Measurements from ENCODE around the gene UBA7. TPM values are rescaled to one million over a fixed set of nuclear protein-coding genes. Genes with fewer than 3 reads are reported as not detected.

UBA7 gene
- total RNA-seq = 42.7 and 44.2 TPM in 2 replicates

GRCh38 chr3:49813497-49814174, at the start of gene UBA7:
Gene UBA7, minus strand, starts transcription at chr3:49813953. Its CDS starts 166 bp downstream, at chr3:49813787.

GRCh38 chr3:49856181-49857005, 42.6 kb upstream of the UBA7 start, which contains the start of gene TRAIP:
Gene TRAIP, minus strand, starts transcription at chr3:49856564. Its CDS starts 111 bp downstream, at chr3:49856453.

GRCh38 chr3:49802719-49803464, 10.9 kb downstream of the UBA7 start, which contains the start of gene INKA1:
Gene INKA1, plus strand, starts transcription at chr3:49803261. Its CDS starts 132 bp downstream, at chr3:49803393.

GRCh38 chr3:49799761-49800160, 14.0 kb downstream of the UBA7 start, which contains the start of gene CDHR4:
Gene CDHR4, minus strand, starts transcription at chr3:49799873. Its CDS starts 61 bp downstream, at chr3:49799812.

GRCh38 chr3:49786357-49787181, 27.2 kb downstream of the UBA7 start, which contains the start of gene IP6K1:
Gene IP6K1, minus strand, starts transcription at chr3:49786542. Its CDS starts 38,502 bp downstream, at chr3:49748040.

Other genes with a start within 250 kb of the UBA7 start
- 86.5 and 87.7 TPM in 2 replicates for gene APEH, start 139.6 kb downstream of the UBA7 start, total RNA-seq
- gene MST1, start 124.5 kb downstream of the UBA7 start, total RNA-seq = 1.1 and 4.0 TPM in 2 replicates
- 17.2 and 37.1 TPM in 2 replicates for gene RNF123, start 124.4 kb downstream of the UBA7 start, total RNA-seq
- not detected in 2 replicates for gene AMIGO3, start 94.3 kb downstream of the UBA7 start, total RNA-seq
- gene GMPPB, start 90.0 kb downstream of the UBA7 start, total RNA-seq = 22.8 and 39.5 TPM in 2 replicates
- gene IP6K1, start 27.4 kb downstream of the UBA7 start, total RNA-seq = 34.6 and 66.0 TPM in 2 replicates
- gene CDHR4, start 14.1 kb downstream of the UBA7 start, total RNA-seq = not detected in 2 replicates
- 15.4 and 38.2 TPM in 2 replicates for gene INKA1, start 10.7 kb downstream of the UBA7 start, total RNA-seq
- gene TRAIP, start 42.6 kb upstream of the UBA7 start, total RNA-seq = 5.2 and 6.0 TPM in 2 replicates
- gene CAMKV, start 56.0 kb upstream of the UBA7 start, total RNA-seq = not detected in 2 replicates
- gene MST1R, start 89.9 kb upstream of the UBA7 start, total RNA-seq = 0.81 and 1.0 TPM in 2 replicates
- 9.4 and 16.9 TPM in 2 replicates for gene MON1A, start 115.9 kb upstream of the UBA7 start, total RNA-seq
- 25.9 and 60.7 TPM in 2 replicates for gene RBM6, start 126.2 kb upstream of the UBA7 start, total RNA-seq